Bronchial epithelial cell (primary cell): ENCODE results near the gene MRPS30. TPM values are rescaled to one million over a fixed set of nuclear protein-coding genes. Genes with fewer than 3 reads are reported as not detected.
"Not testable (repeated sequence)": the region's sequence is repeated elsewhere in the genome, so short reads cannot be mapped to it uniquely, and the experiment has no call there.

Experiments
- DNase-seq: peaks from one replicate; pipeline ENCODE4 v3.0.0-alpha.2; 2010; ENCODE audit warnings: low read depth
- FAIRE-seq: peaks from 2 replicates; lab custom pipeline; 2011; peaks lifted over from hg19 to GRCh38; lab: Jason Lieb, UNC
- H3K27me3 ChIP-seq: 2 replicates; pipeline ENCODE4 v1.5.1; 2011; ENCODE audit warnings: low read length; ENCODE audit not compliant: control insufficient read depth, insufficient read depth
- H3K36me3 ChIP-seq: 2 replicates; pipeline ENCODE4 v1.5.1; 2011; ENCODE audit warnings: low read length; ENCODE audit not compliant: control insufficient read depth, insufficient read depth
- H3K4me3 ChIP-seq: 2 replicates; pipeline ENCODE4 v1.5.1; 2011; ENCODE audit warnings: mild to moderate bottlenecking, low read depth, low read length, control low read depth
- CTCF ChIP-seq: IDR thresholded peaks from 2 replicates; pipeline ENCODE4 v1.5.1; 2011; ENCODE audit warnings: mild to moderate bottlenecking, moderate library complexity, low read length, control low read depth, inconsistent platforms; ENCODE audit not compliant: insufficient read depth, severe bottlenecking
- total RNA-seq: library from RNA; depleted of rRNA; stranded (reverse); fragments of >200 nt; gene quantifications from 2 replicates; pipeline ENCODE4 v1.2.1, GENCODE V29; 2014

The MRPS30 gene
- total RNA-seq, 1 donor from 2014 or later: 61.6 TPM

- FAIRE-seq: no peak
- Histone ChIP-seq H3K4me3 (no peak overlapping the region), H3K36me3 (no peaks in the 10 kb centered on the region), H3K27me3 (no peaks in the 10 kb centered on the region)
- TF ChIP-seq CTCF: peak; percentile 36
- peak; percentile 50 for DNase-seq
These were observed 34.4 kb upstream of the MRPS30 start for GRCh38 chr5:44774279-44774880.

- no peak overlapping the region for H3K4me3 ChIP-seq
- no peaks in the 10 kb centered on the region for H3K27me3 ChIP-seq
- FAIRE-seq (no peak), DNase-seq (no peak)
- TF ChIP-seq CTCF: no peak
- H3K36me3 ChIP-seq: no peaks in the 10 kb centered on the region
These were observed 29.6 kb upstream of the MRPS30 start for GRCh38 chr5:44779167-44779566.

- DNase-seq (no peak), FAIRE-seq (no peak)
- no peaks in the 10 kb centered on the region for H3K27me3 ChIP-seq
- no peaks in the 10 kb centered on the region for H3K36me3 ChIP-seq
- no peak overlapping the region for H3K4me3 ChIP-seq
- TF ChIP-seq CTCF: no peak
These were observed 25.0 kb upstream of the MRPS30 start for GRCh38 chr5:44783634-44784315.

- no peaks in the 10 kb centered on the region for H3K27me3 ChIP-seq
- no peak for TF ChIP-seq CTCF
- H3K36me3 ChIP-seq: no peaks in the 10 kb centered on the region
- FAIRE-seq (no peak), DNase-seq (no peak)
- H3K4me3 ChIP-seq: no peak overlapping the region
These were observed 21.0 kb upstream of the MRPS30 start for GRCh38 chr5:44787731-44788130.

GRCh38 chr5:44789372-44789995, 19.3 kb upstream of the MRPS30 start:
- H3K36me3 ChIP-seq, H3K27me3 ChIP-seq, FAIRE-seq, H3K4me3 ChIP-seq: not testable (repeated sequence)
- peak; percentile 22 for DNase-seq

GRCh38 chr5:44792031-44792673, 16.6 kb upstream of the MRPS30 start:
- not testable (repeated sequence) for DNase-seq, H3K4me3 ChIP-seq, H3K36me3 ChIP-seq, H3K27me3 ChIP-seq, FAIRE-seq
